Cerebellar cortex (tissue), 1 donor: ENCODE measurements around the gene LRRC49.

ENCODE experiments used
- DNase-seq: peaks from one replicate; pipeline ENCODE4 v3.0.0-alpha.2; 2015; ENCODE audit warnings: low spot score

The LRRC49 gene

GRCh38 chr15:71092056-71092600, 199.5 kb downstream of the LRRC49 start:
- no peak for DNase-seq

DNA sequence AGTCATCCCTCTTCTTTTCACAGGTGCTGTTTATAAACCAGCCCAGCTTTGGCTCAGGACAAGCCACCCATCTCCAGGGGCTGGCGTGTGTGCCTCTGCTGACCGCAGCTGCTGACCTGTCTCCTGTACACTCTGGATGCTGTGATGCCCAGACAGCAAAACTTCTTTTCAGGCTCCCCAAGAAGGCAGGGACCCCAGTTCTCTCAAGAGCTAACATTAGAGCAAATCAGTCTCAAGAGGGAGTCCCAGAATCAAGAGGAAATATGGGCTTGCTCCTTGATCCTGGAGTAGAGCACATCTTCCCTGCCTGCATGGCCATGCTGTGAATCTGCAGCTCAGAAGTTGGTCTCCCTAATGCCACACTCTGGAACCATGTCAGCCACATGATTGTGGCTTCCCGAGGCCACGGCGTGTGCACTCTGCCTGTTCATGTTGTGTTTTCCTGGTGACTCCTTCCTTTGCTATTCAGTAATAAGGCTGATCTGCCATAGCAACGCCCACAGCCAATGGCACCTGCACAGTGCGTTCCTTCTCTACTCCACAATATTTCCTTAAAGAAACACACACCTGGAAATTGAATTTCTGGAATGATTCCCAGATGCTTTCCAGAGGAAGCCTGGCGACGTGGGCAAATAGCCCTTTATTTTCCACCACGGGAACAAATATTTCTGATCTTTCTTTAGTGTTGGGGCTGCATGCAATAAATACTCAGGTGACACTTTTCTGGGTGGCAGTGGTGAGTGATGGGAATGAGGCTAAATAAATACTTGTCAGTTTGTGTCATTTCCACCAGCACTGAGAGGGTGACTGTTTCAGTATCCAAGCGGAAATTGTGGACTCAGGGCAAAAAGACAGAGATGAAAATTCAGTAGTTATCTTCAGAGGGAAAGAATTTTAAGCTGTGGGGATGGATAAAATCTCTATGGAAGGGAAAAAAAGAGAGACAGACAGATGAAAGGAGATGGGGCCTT, 200.7 kb downstream of the LRRC49 start:
- DNase-seq = no peak

DNA sequence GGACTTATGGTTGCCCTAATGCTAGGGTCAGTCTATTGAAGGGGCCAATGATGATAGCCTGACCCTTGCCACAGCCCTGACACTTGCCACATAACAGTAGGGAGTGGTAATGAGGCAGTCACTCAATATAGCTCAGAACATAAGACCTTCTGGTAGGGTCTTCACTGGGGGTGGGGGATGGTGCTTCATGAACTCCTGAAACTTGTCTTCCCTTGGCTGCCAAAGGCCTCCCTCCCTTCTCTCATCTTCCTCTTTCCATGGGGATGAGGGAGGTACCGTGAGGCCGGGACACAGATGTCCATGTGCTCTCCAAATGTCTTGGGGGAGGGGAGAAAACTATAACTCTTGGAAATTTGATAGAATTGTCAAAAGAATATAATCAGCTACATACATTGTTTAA, 201.5 kb downstream of the LRRC49 start:
- no peak for DNase-seq

DNA sequence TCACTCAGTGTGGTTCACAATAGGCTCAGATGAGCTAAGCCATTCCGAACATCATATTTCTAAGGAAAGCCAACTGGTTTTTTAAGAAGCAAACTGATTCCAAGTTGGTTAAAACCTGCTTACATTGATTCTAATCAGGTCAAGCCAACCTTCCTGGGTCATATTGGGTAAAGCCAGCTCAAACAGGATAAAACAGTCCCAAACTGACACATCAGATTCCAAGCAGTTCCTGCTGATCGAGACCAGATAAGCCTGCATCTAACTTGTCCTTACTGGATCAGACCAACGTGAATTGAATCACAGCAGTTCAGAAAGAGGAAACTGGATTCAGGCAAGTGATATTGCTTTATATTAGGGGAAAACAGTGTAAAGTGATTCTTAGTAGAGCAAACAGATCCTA, 204.1 kb downstream of the LRRC49 start:
- DNase-seq = no peak

DNA sequence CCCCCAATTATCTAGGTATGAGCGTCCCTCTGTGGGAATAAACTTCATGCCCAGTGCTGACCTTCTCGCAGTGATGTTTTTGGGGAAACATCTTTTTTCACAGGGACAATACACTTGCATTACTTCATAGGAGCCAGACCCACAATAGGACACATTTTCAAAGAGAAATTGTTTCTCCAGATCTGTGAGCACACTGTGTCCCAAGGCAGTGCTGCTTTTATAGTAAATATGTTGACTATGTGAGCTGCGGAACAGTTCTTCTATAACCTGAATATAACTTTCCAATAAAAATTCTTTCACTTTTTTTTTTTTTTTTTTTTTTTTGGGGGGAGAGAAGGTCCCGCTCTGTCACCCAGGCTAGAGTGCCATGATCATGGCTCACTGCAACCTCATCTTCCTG, 205.3 kb downstream of the LRRC49 start:
- DNase-seq = no peak

- DNase-seq = no peak
These were observed 206.3 kb downstream of the LRRC49 start for GRCh38 chr15:71098920-71099319.
